ENCODE data around the gene B3GALT4. TPM values are rescaled to one million over a fixed set of nuclear protein-coding genes. Genes with fewer than 3 reads are reported as not detected.

Gene B3GALT4
- total and polyA plus RNA-seq, 2 of the 13 experiments (the other 11 are each of a cell fraction or from before 2014, with no cell fraction given), result 0.04 to 0.27 TPM

DNA sequence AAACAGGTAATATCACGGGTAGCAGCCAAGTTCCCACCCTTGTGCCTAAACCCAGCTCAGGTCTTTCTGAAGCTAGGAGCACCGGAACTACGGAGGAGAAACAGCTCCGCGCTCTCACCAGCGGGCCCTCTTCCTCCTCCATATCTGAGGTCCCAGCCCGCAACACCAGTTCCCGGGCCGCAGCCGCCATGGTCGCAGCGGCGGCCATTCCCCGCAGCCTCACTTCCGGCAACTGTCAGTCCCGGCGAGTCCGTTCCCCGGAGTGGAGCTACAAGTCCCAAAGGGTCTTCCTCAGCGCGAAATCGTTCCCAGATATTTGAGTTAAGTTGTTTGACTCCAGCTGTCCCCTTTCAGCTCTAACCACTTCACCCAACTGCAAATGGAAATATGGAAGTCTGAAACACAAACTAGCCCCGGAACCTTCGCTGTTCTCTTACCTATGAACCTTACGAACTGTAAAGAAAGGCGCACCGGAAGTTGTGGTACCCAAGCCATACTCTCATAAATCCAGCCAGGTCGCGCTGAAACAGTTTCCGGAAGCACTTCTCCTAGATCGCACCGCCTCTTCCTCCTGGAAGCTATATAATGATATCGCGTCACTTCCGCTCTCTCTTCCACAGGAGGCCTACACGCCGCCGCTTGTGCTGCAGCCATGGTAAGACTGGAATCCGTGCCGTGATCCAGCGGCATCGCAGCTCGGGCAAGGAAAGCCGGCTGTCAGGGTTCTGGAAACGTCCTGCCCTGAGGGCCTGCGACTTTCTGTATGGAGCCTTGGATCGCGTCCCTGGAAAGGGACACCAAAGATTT is 5.3 kb upstream of the B3GALT4 start, which contains the start of the genes RPS18 and VPS52 (continued):
- TF ChIP-seq, protein P1, sequence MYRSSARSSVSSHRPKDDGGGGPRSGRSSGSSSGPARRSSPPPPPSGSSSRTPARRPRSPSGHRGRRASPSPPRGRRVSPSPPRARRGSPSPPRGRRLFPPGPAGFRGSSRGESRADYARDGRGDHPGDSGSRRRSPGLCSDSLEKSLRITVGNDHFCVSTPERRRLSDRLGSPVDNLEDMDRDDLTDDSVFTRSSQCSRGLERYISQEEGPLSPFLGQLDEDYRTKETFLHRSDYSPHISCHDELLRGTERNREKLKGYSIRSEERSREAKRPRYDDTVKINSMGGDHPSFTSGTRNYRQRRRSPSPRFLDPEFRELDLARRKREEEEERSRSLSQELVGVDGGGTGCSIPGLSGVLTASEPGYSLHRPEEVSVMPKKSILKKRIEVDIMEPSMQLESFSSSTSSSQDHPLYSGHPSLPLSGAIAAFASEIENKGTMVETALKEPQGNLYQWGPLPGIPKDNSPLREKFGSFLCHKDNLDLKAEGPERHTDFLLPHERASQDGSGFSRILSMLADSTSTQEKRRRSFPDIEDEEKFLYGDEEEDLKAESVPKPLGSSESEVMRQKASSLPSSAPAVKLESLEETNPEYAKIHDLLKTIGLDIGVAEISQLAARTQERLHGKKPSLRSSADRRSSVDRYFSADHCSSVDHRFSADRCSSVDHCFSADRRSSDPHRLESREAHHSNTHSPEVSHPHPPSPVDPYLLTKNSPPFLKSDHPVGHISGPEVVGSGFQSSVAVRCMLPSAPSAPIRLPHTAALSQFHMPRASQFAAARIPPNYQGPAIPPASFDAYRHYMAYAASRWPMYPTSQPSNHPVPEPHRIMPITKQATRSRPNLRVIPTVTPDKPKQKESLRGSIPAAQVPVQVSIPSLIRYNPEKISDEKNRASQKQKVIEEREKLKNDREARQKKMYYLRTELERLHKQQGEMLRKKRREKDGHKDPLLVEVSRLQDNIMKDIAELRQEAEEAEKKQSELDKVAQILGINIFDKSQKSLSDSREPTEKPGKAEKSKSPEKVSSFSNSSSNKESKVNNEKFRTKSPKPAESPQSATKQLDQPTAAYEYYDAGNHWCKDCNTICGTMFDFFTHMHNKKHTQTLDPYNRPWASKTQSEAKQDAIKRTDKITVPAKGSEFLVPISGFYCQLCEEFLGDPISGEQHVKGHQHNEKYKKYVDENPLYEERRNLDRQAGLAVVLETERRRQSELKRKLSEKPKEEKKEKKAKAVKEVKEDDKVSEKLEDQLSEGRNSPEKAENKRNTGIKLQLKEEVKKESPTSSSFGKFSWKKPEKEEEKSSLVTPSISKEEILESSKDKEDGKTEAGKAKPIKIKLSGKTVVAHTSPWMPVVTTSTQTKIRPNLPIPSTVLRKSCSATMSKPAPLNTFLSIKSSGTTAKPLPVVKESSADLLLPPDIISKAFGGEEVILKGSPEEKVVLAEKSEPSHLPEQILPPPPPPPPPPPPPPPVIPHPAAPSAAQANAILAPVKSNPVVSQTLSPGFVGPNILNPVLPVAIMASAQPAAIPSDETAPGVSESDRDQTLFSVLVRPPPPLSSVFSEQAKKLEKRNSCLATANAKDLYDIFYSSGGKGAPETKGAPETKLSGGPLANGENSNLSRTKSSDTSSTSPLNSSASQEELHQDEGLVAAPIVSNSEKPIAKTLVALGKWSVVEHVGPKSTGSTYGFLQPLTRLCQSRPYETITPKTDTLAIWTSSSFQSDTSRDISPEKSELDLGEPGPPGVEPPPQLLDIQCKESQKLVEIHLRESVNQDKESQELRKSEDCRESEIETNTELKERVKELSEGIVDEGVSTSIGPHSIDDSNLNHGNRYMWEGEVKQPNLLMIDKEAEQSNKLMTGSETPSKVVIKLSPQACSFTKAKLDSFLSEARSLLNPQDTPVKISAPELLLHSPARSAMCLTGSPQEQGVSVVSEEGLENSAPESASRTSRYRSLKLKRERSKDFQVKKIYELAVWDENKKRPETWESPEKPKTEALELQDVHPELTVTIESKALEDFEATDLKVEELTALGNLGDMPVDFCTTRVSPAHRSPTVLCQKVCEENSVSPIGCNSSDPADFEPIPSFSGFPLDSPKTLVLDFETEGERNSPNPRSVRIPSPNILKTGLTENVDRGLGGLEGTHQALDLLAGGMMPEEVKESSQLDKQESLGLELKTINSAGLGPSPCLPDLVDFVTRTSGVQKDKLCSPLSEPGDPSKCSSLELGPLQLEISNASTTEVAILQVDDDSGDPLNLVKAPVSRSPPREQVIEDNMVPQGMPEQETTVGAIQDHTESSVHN (CRISPR knock-in tag; IDR thresholded peaks at IDR 0.05), result 0 out of 2 replicates have a peak, but pooled peaks have one; percentile 21
- peak; percentile 77 for TF ChIP-seq ZFP1 (CRISPR knock-in tag; IDR thresholded peaks at IDR 0.05)
- TF ChIP-seq FOXM1 (CRISPR knock-in tag; IDR thresholded peaks at IDR 0.05), result 0 out of 2 replicates have a peak, but pooled peaks have one; percentile 45
- TF ChIP-seq RFX3 (CRISPR knock-in tag; IDR thresholded peaks at IDR 0.05), result no peak
- TF ChIP-seq ZNF775 (CRISPR knock-in tag; IDR thresholded peaks at IDR 0.05; ENCODE audit: borderline replicate concordance), result peak; percentile 80; the same call in 1 of the 2 replicates
- no peak; the same call in 1 of the 2 replicates for TF ChIP-seq CENPT (CRISPR knock-in tag; IDR thresholded peaks at IDR 0.05; ENCODE audit: low read depth)
- TF ChIP-seq, protein P2, sequence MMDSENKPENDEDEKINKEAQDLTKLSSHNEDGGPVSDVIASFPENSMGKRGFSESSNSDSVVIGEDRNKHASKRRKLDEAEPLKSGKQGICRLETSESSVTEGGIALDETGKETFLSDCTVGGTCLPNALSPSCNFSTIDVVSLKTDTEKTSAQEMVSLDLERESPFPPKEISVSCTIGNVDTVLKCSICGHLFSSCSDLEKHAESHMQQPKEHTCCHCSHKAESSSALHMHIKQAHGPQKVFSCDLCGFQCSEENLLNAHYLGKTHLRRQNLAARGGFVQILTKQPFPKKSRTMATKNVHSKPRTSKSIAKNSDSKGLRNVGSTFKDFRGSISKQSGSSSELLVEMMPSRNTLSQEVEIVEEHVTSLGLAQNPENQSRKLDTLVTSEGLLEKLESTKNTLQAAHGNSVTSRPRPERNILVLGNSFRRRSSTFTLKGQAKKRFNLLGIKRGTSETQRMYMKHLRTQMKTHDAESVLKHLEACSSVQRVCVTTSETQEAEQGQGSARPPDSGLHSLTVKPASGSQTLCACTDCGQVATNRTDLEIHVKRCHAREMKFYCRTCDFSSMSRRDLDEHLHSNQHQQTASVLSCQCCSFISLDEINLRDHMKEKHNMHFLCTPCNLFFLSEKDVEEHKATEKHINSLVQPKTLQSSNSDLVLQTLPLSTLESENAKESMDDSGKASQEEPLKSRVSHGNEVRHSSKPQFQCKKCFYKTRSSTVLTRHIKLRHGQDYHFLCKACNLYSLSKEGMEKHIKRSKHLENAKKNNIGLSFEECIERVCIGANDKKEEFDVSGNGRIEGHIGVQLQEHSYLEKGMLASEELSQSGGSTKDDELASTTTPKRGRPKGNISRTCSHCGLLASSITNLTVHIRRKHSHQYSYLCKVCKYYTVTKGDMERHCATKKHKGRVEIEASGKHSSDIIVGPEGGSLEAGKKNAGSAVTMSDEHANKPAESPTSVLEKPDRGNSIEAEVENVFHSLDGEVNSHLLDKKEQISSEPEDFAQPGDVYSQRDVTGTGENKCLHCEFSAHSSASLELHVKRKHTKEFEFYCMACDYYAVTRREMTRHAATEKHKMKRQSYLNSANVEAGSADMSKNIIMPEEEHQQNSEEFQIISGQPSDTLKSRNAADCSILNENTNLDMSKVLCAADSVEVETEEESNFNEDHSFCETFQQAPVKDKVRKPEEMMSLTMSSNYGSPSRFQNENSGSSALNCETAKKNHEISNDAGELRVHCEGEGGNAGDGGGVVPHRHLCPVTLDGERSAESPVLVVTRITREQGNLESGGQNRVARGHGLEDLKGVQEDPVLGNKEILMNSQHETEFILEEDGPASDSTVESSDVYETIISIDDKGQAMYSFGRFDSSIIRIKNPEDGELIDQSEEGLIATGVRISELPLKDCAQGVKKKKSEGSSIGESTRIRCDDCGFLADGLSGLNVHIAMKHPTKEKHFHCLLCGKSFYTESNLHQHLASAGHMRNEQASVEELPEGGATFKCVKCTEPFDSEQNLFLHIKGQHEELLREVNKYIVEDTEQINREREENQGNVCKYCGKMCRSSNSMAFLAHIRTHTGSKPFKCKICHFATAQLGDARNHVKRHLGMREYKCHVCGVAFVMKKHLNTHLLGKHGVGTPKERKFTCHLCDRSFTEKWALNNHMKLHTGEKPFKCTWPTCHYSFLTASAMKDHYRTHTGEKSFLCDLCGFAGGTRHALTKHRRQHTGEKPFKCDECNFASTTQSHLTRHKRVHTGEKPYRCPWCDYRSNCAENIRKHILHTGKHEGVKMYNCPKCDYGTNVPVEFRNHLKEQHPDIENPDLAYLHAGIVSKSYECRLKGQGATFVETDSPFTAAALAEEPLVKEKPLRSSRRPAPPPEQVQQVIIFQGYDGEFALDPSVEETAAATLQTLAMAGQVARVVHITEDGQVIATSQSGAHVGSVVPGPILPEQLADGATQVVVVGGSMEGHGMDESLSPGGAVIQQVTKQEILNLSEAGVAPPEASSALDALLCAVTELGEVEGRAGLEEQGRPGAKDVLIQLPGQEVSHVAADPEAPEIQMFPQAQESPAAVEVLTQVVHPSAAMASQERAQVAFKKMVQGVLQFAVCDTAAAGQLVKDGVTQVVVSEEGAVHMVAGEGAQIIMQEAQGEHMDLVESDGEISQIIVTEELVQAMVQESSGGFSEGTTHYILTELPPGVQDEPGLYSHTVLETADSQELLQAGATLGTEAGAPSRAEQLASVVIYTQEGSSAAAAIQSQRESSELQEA (CRISPR knock-in tag; IDR thresholded peaks at IDR 0.05; ENCODE audit: not compliant biosample characterization), result peak; percentile 74
- TF ChIP-seq, protein P3, sequence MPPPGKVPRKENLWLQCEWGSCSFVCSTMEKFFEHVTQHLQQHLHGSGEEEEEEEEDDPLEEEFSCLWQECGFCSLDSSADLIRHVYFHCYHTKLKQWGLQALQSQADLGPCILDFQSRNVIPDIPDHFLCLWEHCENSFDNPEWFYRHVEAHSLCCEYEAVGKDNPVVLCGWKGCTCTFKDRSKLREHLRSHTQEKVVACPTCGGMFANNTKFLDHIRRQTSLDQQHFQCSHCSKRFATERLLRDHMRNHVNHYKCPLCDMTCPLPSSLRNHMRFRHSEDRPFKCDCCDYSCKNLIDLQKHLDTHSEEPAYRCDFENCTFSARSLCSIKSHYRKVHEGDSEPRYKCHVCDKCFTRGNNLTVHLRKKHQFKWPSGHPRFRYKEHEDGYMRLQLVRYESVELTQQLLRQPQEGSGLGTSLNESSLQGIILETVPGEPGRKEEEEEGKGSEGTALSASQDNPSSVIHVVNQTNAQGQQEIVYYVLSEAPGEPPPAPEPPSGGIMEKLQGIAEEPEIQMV (CRISPR knock-in tag; IDR thresholded peaks at IDR 0.05; ENCODE audit: low read depth), result peak; percentile 18; the same call in 1 of the 2 replicates
- TF ChIP-seq HMG20A (CRISPR knock-in tag; IDR thresholded peaks at IDR 0.05; ENCODE audit: borderline replicate concordance), result no peak
